ENCODE results near the gene EBF4. TPM values are rescaled to one million over a fixed set of nuclear protein-coding genes. Genes with fewer than 3 reads are reported as not detected.

Gene EBF4
- total RNA-seq, 1 experiment from 2014 or later, result 2.7 TPM

- TF ChIP-seq, protein P1, sequence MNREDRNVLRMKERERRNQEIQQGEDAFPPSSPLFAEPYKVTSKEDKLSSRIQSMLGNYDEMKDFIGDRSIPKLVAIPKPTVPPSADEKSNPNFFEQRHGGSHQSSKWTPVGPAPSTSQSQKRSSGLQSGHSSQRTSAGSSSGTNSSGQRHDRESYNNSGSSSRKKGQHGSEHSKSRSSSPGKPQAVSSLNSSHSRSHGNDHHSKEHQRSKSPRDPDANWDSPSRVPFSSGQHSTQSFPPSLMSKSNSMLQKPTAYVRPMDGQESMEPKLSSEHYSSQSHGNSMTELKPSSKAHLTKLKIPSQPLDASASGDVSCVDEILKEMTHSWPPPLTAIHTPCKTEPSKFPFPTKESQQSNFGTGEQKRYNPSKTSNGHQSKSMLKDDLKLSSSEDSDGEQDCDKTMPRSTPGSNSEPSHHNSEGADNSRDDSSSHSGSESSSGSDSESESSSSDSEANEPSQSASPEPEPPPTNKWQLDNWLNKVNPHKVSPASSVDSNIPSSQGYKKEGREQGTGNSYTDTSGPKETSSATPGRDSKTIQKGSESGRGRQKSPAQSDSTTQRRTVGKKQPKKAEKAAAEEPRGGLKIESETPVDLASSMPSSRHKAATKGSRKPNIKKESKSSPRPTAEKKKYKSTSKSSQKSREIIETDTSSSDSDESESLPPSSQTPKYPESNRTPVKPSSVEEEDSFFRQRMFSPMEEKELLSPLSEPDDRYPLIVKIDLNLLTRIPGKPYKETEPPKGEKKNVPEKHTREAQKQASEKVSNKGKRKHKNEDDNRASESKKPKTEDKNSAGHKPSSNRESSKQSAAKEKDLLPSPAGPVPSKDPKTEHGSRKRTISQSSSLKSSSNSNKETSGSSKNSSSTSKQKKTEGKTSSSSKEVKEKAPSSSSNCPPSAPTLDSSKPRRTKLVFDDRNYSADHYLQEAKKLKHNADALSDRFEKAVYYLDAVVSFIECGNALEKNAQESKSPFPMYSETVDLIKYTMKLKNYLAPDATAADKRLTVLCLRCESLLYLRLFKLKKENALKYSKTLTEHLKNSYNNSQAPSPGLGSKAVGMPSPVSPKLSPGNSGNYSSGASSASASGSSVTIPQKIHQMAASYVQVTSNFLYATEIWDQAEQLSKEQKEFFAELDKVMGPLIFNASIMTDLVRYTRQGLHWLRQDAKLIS (CRISPR knock-in tag; IDR thresholded peaks at IDR 0.05; ENCODE audit: borderline replicate concordance), result no peak
- TF ChIP-seq JAZF1 (CRISPR knock-in tag; IDR thresholded peaks at IDR 0.05) (no peak), ZNF138 (CRISPR knock-in tag; conservative IDR thresholded peaks at IDR 0.05) (no peak)
These were observed 57.4 kb downstream of the EBF4 start (continued) for GRCh38 chr20:2749951-2750490.

GRCh38 chr20:2750491-2751251 is 58.1 kb downstream of the EBF4 start:
- TF ChIP-seq ZNF281 (CRISPR knock-in tag; IDR thresholded peaks at IDR 0.05) (no peak), PRDM15 (CRISPR knock-in tag; IDR thresholded peaks at IDR 0.05) (peak; percentile 49), USF2 (CRISPR knock-in tag; IDR thresholded peaks at IDR 0.05) (0 out of 2 replicates have a peak, but pooled peaks have one; percentile 42), TP53 (CRISPR knock-in tag; IDR thresholded peaks at IDR 0.05) (0 out of 2 replicates have a peak, but pooled peaks have one; percentile 23), OVOL2 (CRISPR knock-in tag; IDR thresholded peaks at IDR 0.05; ENCODE audit: borderline replicate concordance) (no peak), ZNF423 (CRISPR knock-in tag; IDR thresholded peaks at IDR 0.05) (no peak), KAT7 (CRISPR knock-in tag; IDR thresholded peaks at IDR 0.05; ENCODE audit: borderline replicate concordance) (no peak)
- TF ChIP-seq, protein P2, sequence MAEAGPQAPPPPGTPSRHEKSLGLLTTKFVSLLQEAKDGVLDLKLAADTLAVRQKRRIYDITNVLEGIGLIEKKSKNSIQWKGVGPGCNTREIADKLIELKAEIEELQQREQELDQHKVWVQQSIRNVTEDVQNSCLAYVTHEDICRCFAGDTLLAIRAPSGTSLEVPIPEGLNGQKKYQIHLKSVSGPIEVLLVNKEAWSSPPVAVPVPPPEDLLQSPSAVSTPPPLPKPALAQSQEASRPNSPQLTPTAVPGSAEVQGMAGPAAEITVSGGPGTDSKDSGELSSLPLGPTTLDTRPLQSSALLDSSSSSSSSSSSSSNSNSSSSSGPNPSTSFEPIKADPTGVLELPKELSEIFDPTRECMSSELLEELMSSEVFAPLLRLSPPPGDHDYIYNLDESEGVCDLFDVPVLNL (CRISPR knock-in tag; IDR thresholded peaks at IDR 0.05; ENCODE audit: borderline replicate concordance, low read depth), result no peak
- TF ChIP-seq, protein P3, sequence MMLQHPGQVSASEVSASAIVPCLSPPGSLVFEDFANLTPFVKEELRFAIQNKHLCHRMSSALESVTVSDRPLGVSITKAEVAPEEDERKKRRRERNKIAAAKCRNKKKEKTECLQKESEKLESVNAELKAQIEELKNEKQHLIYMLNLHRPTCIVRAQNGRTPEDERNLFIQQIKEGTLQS (CRISPR knock-in tag; conservative IDR thresholded peaks at IDR 0.05), result no peak
- Mint-ChIP-seq H3K4me1 (peaks cover 29% of the 10 kb centered on the region), H3K27ac (no peak overlapping the region), H3K4me3 (peak overlapping the region; percentile 72), H3K27me3 (ENCODE audit: low read depth) (peaks cover 90% of the 10 kb centered on the region), H3K9me3 (no peaks in the 10 kb centered on the region), H3K36me3 (no peaks in the 10 kb centered on the region)
- ChIA-PET CTCF (interaction anchor here (1.4 to 7.3 kb wide), 8 partner anchors 9 to 102 kb away, joined by 3 to 120 read pairs (median 9); partner anchors contain the start of gene CPXM1), POLR2A (no interaction called here)
- ATAC-seq (peak; percentile 42), DNase-seq (ENCODE audit: low spot score) (peak; percentile 71)
